ENCODE data around the gene OPALIN.

- TF ChIP-seq CTCF (IDR thresholded peaks at IDR 0.05), result no peak
- TF ChIP-seq POLR2A (IDR thresholded peaks at IDR 0.05), result no peak
- TF ChIP-seq EP300 (IDR thresholded peaks at IDR 0.05), result no peak
- no peak for TF ChIP-seq POLR2AphosphoS5 (IDR thresholded peaks at IDR 0.05)
These were observed 61.3 kb downstream of the OPALIN start for GRCh38 chr10:96297486-96297885.
